Gastroesophageal sphincter (tissue), 4 donors: Measurements from ENCODE around the gene PI4KA. TPM values are rescaled to one million over a fixed set of nuclear protein-coding genes. Genes with fewer than 3 reads are reported as not detected.

ENCODE experiments used
- ATAC-seq: fragments of 150-250 bp; one replicate; pipeline ENCODE4 v1.9.1; 2016; ENCODE audit warnings: mild to moderate bottlenecking, moderate library complexity
- H3K27ac ChIP-seq, 4 donors: fragments of 200-600 bp; sonication (generic) in 3 of 4; 1 replicate in 3 of 4; 2 replicates in 1 of 4; pipeline ENCODE4 v1.5.1; 2016 to 2019
- H3K27me3 ChIP-seq: fragments of 200-600 bp; sonication (generic); one replicate; pipeline ENCODE4 v1.5.1; 2019
- H3K36me3 ChIP-seq, 2 donors: fragments of 200-600 bp; sonication (generic); one replicate each; pipeline ENCODE4 v1.5.1; 2019; ENCODE audit warnings: control low read depth in 1 of 2
- H3K4me1 ChIP-seq, 3 donors: fragments of 200-600 bp; sonication (generic); 1 replicate in 2 of 3; 2 replicates in 1 of 3; pipeline ENCODE4 v1.5.1; 2016 to 2019; ENCODE audit warnings: control low read depth in 2 of 3
- H3K4me3 ChIP-seq, 2 donors: fragments of 200-600 bp; sonication (generic); one replicate each; pipeline ENCODE4 v1.5.1; 2019; ENCODE audit warnings: mild to moderate bottlenecking in 1 of 2, moderate library complexity in 1 of 2
- H3K9me3 ChIP-seq, 3 donors: fragments of 200-600 bp; sonication (generic); one replicate each; pipeline ENCODE4 v1.5.1; 2017 to 2019; ENCODE audit warnings: control low read depth in 2 of 3
- CTCF ChIP-seq, 4 experiments: fragments of 200-600 bp in 2 of 4; fragments of 450-650 bp in 2 of 4; sonication (generic) in 1 of 4; IDR thresholded peaks; one replicate each; pipeline ENCODE4 v1.5.1; 2017 to 2019; ENCODE audit warnings: antibody characterized with exemption in 4 of 4, mild to moderate bottlenecking in 2 of 4, moderate library complexity in 2 of 4
- EP300 ChIP-seq: sonication (generic); formaldehyde crosslinking; IDR thresholded peaks from one replicate; pipeline ENCODE4 v1.6.1; 2017; ENCODE audit warnings: antibody characterized with exemption, mild to moderate bottlenecking
- POLR2A ChIP-seq, 2 donors: fragments of 450-650 bp; IDR thresholded peaks; one replicate each; pipeline ENCODE4 v1.6.1; 2017; ENCODE audit warnings: antibody characterized with exemption in 2 of 2, mild to moderate bottlenecking in 2 of 2, moderate library complexity in 1 of 2
- POLR2AphosphoS5 ChIP-seq: sonication (generic); formaldehyde crosslinking; IDR thresholded peaks from one replicate; pipeline ENCODE4 v1.6.1; 2017; ENCODE audit warnings: antibody characterized with exemption
- WGBS, 2 donors: methylation state at CpG; one replicate each; pipeline ENCODE4 v1.1.5; 2018; ENCODE audit warnings: low coverage in 1 of 2; 5-methylcytosine and 5-hydroxymethylcytosine counted together
- total RNA-seq, 4 donors: library from RNA; depleted of rRNA; stranded (reverse); fragments of >200 nt; gene quantifications; one replicate each; pipeline ENCODE4 v1.1.0, GENCODE V29; 2016

Gene PI4KA
- total RNA-seq, 4 donors from 2014 or later: 45.7 to 113 (median 87.5) TPM

- TF ChIP-seq POLR2A (IDR thresholded peaks at IDR 0.05) (no peak), CTCF (IDR thresholded peaks at IDR 0.05) (no peak)
- 85 to 96% methylated on average over 5 to 9 of the region's 10 CpGs for WGBS, 2 donors
- no peak for ATAC-seq
- Histone ChIP-seq H3K4me3 (no peak overlapping the region), H3K36me3 (peaks cover 0 to 88% of the 10 kb centered on the region in 2 donors), H3K9me3 (no peaks in the 10 kb centered on the region), H3K27me3 (no peaks in the 10 kb centered on the region), H3K4me1 (peaks cover 0 to 38% (median 12%) of the 10 kb centered on the region in 3 donors), H3K27ac (no peak overlapping the region)
These were observed 105.7 kb downstream of the PI4KA start for GRCh38 chr22:20752873-20753272.

- Histone ChIP-seq H3K4me1 (peaks cover 0 to 38% (median 12%) of the 10 kb centered on the region in 3 donors), H3K9me3 (no peaks in the 10 kb centered on the region), H3K4me3 (no peak overlapping the region), H3K36me3 (peaks cover 0 to 88% of the 10 kb centered on the region in 2 donors), H3K27me3 (no peaks in the 10 kb centered on the region), H3K27ac (peak overlapping the region in 1 of 4 donors; percentile 7)
- TF ChIP-seq POLR2AphosphoS5 (no peak), EP300 (no peak)
- 84 to 94% methylated on average over 3 to 6 of the region's 7 CpGs for WGBS, 2 donors
- no peak for ATAC-seq
These were observed 106.4 kb downstream of the PI4KA start for GRCh38 chr22:20752104-20752741.

GRCh38 chr22:20751185-20751851 is 107.3 kb downstream of the PI4KA start:
- Histone ChIP-seq H3K4me1 (peaks cover 0 to 38% (median 12%) of the 10 kb centered on the region in 3 donors), H3K36me3 (peaks cover 0 to 90% of the 10 kb centered on the region in 2 donors), H3K27me3 (no peaks in the 10 kb centered on the region), H3K27ac (peak overlapping the region in 3 of 4 donors; percentile 43 to 75 (median 71)), H3K9me3 (no peaks in the 10 kb centered on the region), H3K4me3 (no peak overlapping the region)
- TF ChIP-seq EP300: no peak
- TF ChIP-seq CTCF (IDR thresholded peaks at IDR 0.05): no peak
- 50 to 83% methylated on average over 1 to 9 of the region's 18 CpGs for WGBS, 2 donors
- no peak for ATAC-seq

- Histone ChIP-seq H3K36me3 (peaks cover 0 to 89% of the 10 kb centered on the region in 2 donors), H3K27me3 (no peaks in the 10 kb centered on the region), H3K4me3 (no peak overlapping the region), H3K27ac (peak overlapping the region in 3 of 4 donors; percentile 43 to 75 (median 71)), H3K9me3 (no peaks in the 10 kb centered on the region), H3K4me1 (peaks cover 0 to 38% (median 12%) of the 10 kb centered on the region in 3 donors)
- peak; percentile 75 for ATAC-seq
- no peak for TF ChIP-seq CTCF (IDR thresholded peaks at IDR 0.05)
- no peak for TF ChIP-seq POLR2A (IDR thresholded peaks at IDR 0.05)
- no peak for TF ChIP-seq EP300
- no peak for TF ChIP-seq POLR2AphosphoS5
- WGBS, 2 donors: 6% methylated on average over 3 of the region's 9 CpGs; no CpG with 5 or more reads in 1 of the 2 donors
These were observed 108.0 kb downstream of the PI4KA start for GRCh38 chr22:20750461-20751184.

- WGBS, 2 donors: 80% methylated on average over 3 of the region's 3 CpGs; no CpG with 5 or more reads in 1 of the 2 donors
- TF ChIP-seq POLR2A (IDR thresholded peaks at IDR 0.05) (no peak), POLR2AphosphoS5 (no peak), EP300 (no peak), CTCF (IDR thresholded peaks at IDR 0.05) (no peak)
- no peak for ATAC-seq
- peaks cover 0 to 38% (median 12%) of the 10 kb centered on the region in 3 donors for H3K4me1 ChIP-seq
- H3K9me3 ChIP-seq: no peaks in the 10 kb centered on the region
- peaks cover 0 to 92% of the 10 kb centered on the region in 2 donors for H3K36me3 ChIP-seq
- no peak overlapping the region for H3K4me3 ChIP-seq
- H3K27ac ChIP-seq: peak overlapping the region in 3 of 4 donors; percentile 71 to 75 (median 72)
- no peaks in the 10 kb centered on the region for H3K27me3 ChIP-seq
These were observed 109.2 kb downstream of the PI4KA start for GRCh38 chr22:20749453-20749852.
